Neural progenitor cell (in vitro differentiated cells): ENCODE measurements around the gene USP10.

ENCODE experiments used
- CTCF ChIP-seq: fragments of 200-600 bp; sonication (generic); IDR thresholded peaks from 2 replicates; pipeline ENCODE4 v1.5.1; 2017; ENCODE audit warnings: antibody characterized with exemption, mild to moderate bottlenecking
- EZH2 ChIP-seq: fragments of 200-600 bp; sonication (generic); IDR thresholded peaks from 2 replicates; pipeline ENCODE4 v1.6.1; 2017; ENCODE audit warnings: antibody characterized with exemption, mild to moderate bottlenecking, moderate library complexity

- no peak for TF ChIP-seq CTCF
- no peak for TF ChIP-seq EZH2
Observed at GRCh38 chr16:84729716-84730320, 30.0 kb downstream of the USP10 start.
